Neuronal stem cell (in vitro differentiated cells): ENCODE results near the gene COL11A1.

Experiments
- DNase-seq: peaks from one replicate; pipeline ENCODE4 v3.0.0-alpha.2; 2013; ENCODE audit warnings: low spot score
- H2AFZ ChIP-seq: one replicate; pipeline ENCODE4 v1.6.1; 2013; ENCODE audit warnings: mild to moderate bottlenecking, low read length, inconsistent platforms
- H2AK5ac ChIP-seq: 2 replicates; pipeline ENCODE4 v1.6.1; 2013; ENCODE audit warnings: low read depth, mild to moderate bottlenecking, inconsistent platforms, low read length, moderate library complexity, mixed read lengths
- H2BK120ac ChIP-seq: 2 replicates; pipeline ENCODE4 v1.6.1; 2013; ENCODE audit warnings: low read depth, mild to moderate bottlenecking, inconsistent platforms, low read length, moderate library complexity, mixed read lengths
- H2BK12ac ChIP-seq: one replicate; pipeline ENCODE4 v1.6.1; 2013; ENCODE audit warnings: low read length, inconsistent platforms
- H2BK15ac ChIP-seq: 2 replicates; pipeline ENCODE4 v1.6.1; 2013; ENCODE audit warnings: mild to moderate bottlenecking, low read length, inconsistent platforms, mixed read lengths
- H2BK5ac ChIP-seq: one replicate; pipeline ENCODE4 v1.6.1; 2013; ENCODE audit warnings: inconsistent platforms, mild to moderate bottlenecking, low read length, moderate library complexity
- H3K14ac ChIP-seq: one replicate; pipeline ENCODE4 v1.6.1; 2013; ENCODE audit warnings: low read length, inconsistent platforms
- H3K18ac ChIP-seq: 2 replicates; pipeline ENCODE4 v1.6.1; 2013; ENCODE audit warnings: low read length, inconsistent platforms
- H3K23ac ChIP-seq: 2 replicates; pipeline ENCODE4 v1.6.1; 2013; ENCODE audit warnings: low read depth, mild to moderate bottlenecking, mixed read lengths, low read length, inconsistent platforms; ENCODE audit not compliant: poor library complexity
- H3K27ac ChIP-seq: replicated peaks from 3 replicates; pipeline ENCODE4 v1.5.1; 2013; ENCODE audit warnings: low read length, inconsistent platforms
- H3K27me3 ChIP-seq, 3 experiments: 2 replicates each; pipeline ENCODE4 v1.6.1; 2013; ENCODE audit warnings: low read length in 3 of 3, mild to moderate bottlenecking in 2 of 3, inconsistent platforms in 1 of 3, low read depth in 1 of 3, mixed read lengths in 1 of 3, moderate library complexity in 1 of 3; ENCODE audit not compliant: control insufficient read depth in 3 of 3, insufficient read depth in 3 of 3
- H3K36me3 ChIP-seq, 2 donors: replicated peaks in 1 of 2; 2 replicates each; pipeline ENCODE4 v1.6.1; 2013; ENCODE audit warnings: low read length in 2 of 2; ENCODE audit not compliant: control insufficient read depth in 2 of 2, insufficient read depth in 2 of 2
- H3K4ac ChIP-seq: 2 replicates; pipeline ENCODE4 v1.6.1; 2013; ENCODE audit warnings: inconsistent platforms, mild to moderate bottlenecking, low read length, moderate library complexity
- H3K4me1 ChIP-seq, 2 donors: 1 replicate in 1 of 2; 2 replicates in 1 of 2; pipeline ENCODE4 v1.6.1; 2013; ENCODE audit warnings: low read length in 2 of 2, low read depth in 1 of 2; ENCODE audit not compliant: control insufficient read depth in 2 of 2, insufficient read depth in 1 of 2
- H3K4me2 ChIP-seq: one replicate; pipeline ENCODE4 v1.6.1; 2013; ENCODE audit warnings: mild to moderate bottlenecking, low read length, inconsistent platforms; ENCODE audit not compliant: insufficient read depth, poor library complexity, severe bottlenecking
- H3K4me3 ChIP-seq, 2 donors: 2 replicates each; pipeline ENCODE4 v1.5.1; 2013; ENCODE audit warnings: low read length in 2 of 2, mild to moderate bottlenecking in 2 of 2, inconsistent platforms in 1 of 2, moderate library complexity in 1 of 2
- H3K79me1 ChIP-seq: one replicate; pipeline ENCODE4 v1.6.1; 2013; ENCODE audit warnings: low read depth, mild to moderate bottlenecking, inconsistent platforms, low read length, moderate library complexity
- H3K9ac ChIP-seq: one replicate; pipeline ENCODE4 v1.6.1; 2013; ENCODE audit warnings: mild to moderate bottlenecking, low read depth, low read length, inconsistent platforms; ENCODE audit not compliant: poor library complexity
- H3K9me3 ChIP-seq, 2 donors: replicated peaks in 1 of 2; 2 replicates each; pipeline versions ENCODE3 to v1.6.1; 2013; ENCODE audit warnings: low read length in 2 of 2, mild to moderate bottlenecking in 2 of 2, inconsistent platforms in 1 of 2, low read depth in 1 of 2, mixed read lengths in 1 of 2, moderate library complexity in 1 of 2; ENCODE audit not compliant: control insufficient read depth in 2 of 2, insufficient read depth in 1 of 2
- H4K8ac ChIP-seq: one replicate; pipeline ENCODE4 v1.6.1; 2013; ENCODE audit warnings: low read depth, mild to moderate bottlenecking, inconsistent platforms, low read length, moderate library complexity
- H4K91ac ChIP-seq: one replicate; pipeline ENCODE4 v1.6.1; 2013; ENCODE audit warnings: low read length, low read depth, mild to moderate bottlenecking, inconsistent platforms; ENCODE audit not compliant: poor library complexity
- WGBS, 2 donors: extraction: QIAGEN DNeasy Blood & Tissue Kit; methylation state at CpG; one replicate each; pipeline ENCODE4 v1.1.7; 2013; ENCODE audit warnings: missing lambda C conversion rate in 2 of 2, mixed read lengths in 1 of 2; ENCODE audit not compliant: insufficient read length in 2 of 2, insufficient replicate concordance in 1 of 2; ENCODE audit errors: extremely low coverage in 2 of 2; 5-methylcytosine and 5-hydroxymethylcytosine counted together

The COL11A1 gene

GRCh38 chr1:103144681-103145080 lies 36.4 kb upstream of the COL11A1 start:
- Histone ChIP-seq H4K91ac (no peak overlapping the region), H3K18ac (no peak overlapping the region), H4K8ac (no peak overlapping the region), H2BK120ac (no peak overlapping the region), H3K23ac (no peak overlapping the region), H3K27ac (no peak overlapping the region), H2BK12ac (no peak overlapping the region), H3K79me1 (no peaks in the 10 kb centered on the region), H3K9me3 (no peaks in the 10 kb centered on the region), H3K4me3 (no peak overlapping the region), H3K4ac (no peak overlapping the region), H3K36me3 (no peaks in the 10 kb centered on the region), H3K14ac (no peak overlapping the region), H3K4me1 (no peaks in the 10 kb centered on the region), H2BK5ac (no peak overlapping the region), H3K9ac (no peak overlapping the region), H3K27me3 (no peaks in the 10 kb centered on the region), H2AFZ (no peak overlapping the region), H2AK5ac (no peak overlapping the region), H2BK15ac (no peak overlapping the region), H3K4me2 (no peak overlapping the region)
- no CpG with 5 or more reads among the region's 2 CpGs for WGBS, 2 donors
- no peak for DNase-seq

- no peak overlapping the region for H2AFZ ChIP-seq
- H3K36me3 ChIP-seq, result no peaks in the 10 kb centered on the region
- H3K4ac ChIP-seq, result no peak overlapping the region
- H3K9ac ChIP-seq, result no peak overlapping the region
- no peak overlapping the region for H3K23ac ChIP-seq
- no peaks in the 10 kb centered on the region for H3K4me1 ChIP-seq
- H3K27ac ChIP-seq, result no peak overlapping the region
- WGBS, 2 donors, result no CpG with 5 or more reads among the region's 2 CpGs
- H2BK15ac ChIP-seq, result no peak overlapping the region
- H2BK5ac ChIP-seq, result no peak overlapping the region
- no peak overlapping the region for H2AK5ac ChIP-seq
- no peaks in the 10 kb centered on the region for H3K9me3 ChIP-seq
- H3K14ac ChIP-seq, result no peak overlapping the region
- no peak overlapping the region for H2BK12ac ChIP-seq
- H3K27me3 ChIP-seq, result no peaks in the 10 kb centered on the region
- H3K18ac ChIP-seq, result no peak overlapping the region
- DNase-seq, result no peak
- H3K4me2 ChIP-seq, result no peak overlapping the region
- H2BK120ac ChIP-seq, result no peak overlapping the region
- H3K4me3 ChIP-seq, result no peak overlapping the region
- no peaks in the 10 kb centered on the region for H3K79me1 ChIP-seq
- no peak overlapping the region for H4K91ac ChIP-seq
- no peak overlapping the region for H4K8ac ChIP-seq
These were observed 34.1 kb upstream of the COL11A1 start for GRCh38 chr1:103142461-103142860.

- Histone ChIP-seq H3K23ac (no peak overlapping the region), H3K4me1 (no peaks in the 10 kb centered on the region), H3K27me3 (no peaks in the 10 kb centered on the region), H3K4me2 (no peak overlapping the region), H4K91ac (no peak overlapping the region), H3K4me3 (no peak overlapping the region), H2BK120ac (no peak overlapping the region), H3K4ac (no peak overlapping the region), H3K9me3 (no peaks in the 10 kb centered on the region), H3K9ac (no peak overlapping the region), H2BK15ac (no peak overlapping the region), H3K18ac (no peak overlapping the region), H3K14ac (no peak overlapping the region), H3K27ac (no peak overlapping the region), H2AFZ (no peak overlapping the region), H3K36me3 (no peaks in the 10 kb centered on the region), H2BK12ac (no peak overlapping the region), H4K8ac (no peak overlapping the region), H3K79me1 (no peaks in the 10 kb centered on the region), H2AK5ac (no peak overlapping the region), H2BK5ac (no peak overlapping the region)
- DNase-seq, result no peak
- no CpG with 5 or more reads among the region's 1 CpG for WGBS, 2 donors
These were observed 21.5 kb upstream of the COL11A1 start for GRCh38 chr1:103129796-103130195.

GRCh38 chr1:103129255-103129654 lies 20.9 kb upstream of the COL11A1 start:
- DNase-seq, result no peak

More at GRCh38 chr1:103129255-103129654, 20.9 kb upstream of the COL11A1 start:
- Histone ChIP-seq H3K4me3 (no peak overlapping the region), H3K4me1 (no peaks in the 10 kb centered on the region), H3K4me2 (no peak overlapping the region), H2BK5ac (no peak overlapping the region), H4K8ac (no peak overlapping the region), H2BK120ac (no peak overlapping the region), H2AFZ (no peak overlapping the region), H3K18ac (no peak overlapping the region), H2BK12ac (no peak overlapping the region), H2AK5ac (no peak overlapping the region), H3K79me1 (no peaks in the 10 kb centered on the region), H3K9ac (no peak overlapping the region), H4K91ac (no peak overlapping the region), H3K23ac (no peak overlapping the region), H3K14ac (no peak overlapping the region), H3K27me3 (no peaks in the 10 kb centered on the region), H3K4ac (no peak overlapping the region), H3K27ac (no peak overlapping the region), H3K9me3 (no peaks in the 10 kb centered on the region), H3K36me3 (no peaks in the 10 kb centered on the region), H2BK15ac (no peak overlapping the region)
- no CpG with 5 or more reads among the region's 1 CpG for WGBS, 2 donors
